HG02588 (cell line): ENCODE results near the gene B4GALT5.
"Not testable (repeated sequence)": the region's sequence is repeated elsewhere in the genome, so short reads cannot be mapped to it uniquely, and the experiment has no call there.

Experiments used
- ATAC-seq: cut with Tn5 transposase; IDR thresholded peaks from one replicate; pipeline ENCODE4 v1.9.1; 2021; ENCODE audit warnings: mild to moderate bottlenecking, moderate library complexity; ENCODE audit not compliant: unreplicated experiment

B4GALT5 gene, protein sequence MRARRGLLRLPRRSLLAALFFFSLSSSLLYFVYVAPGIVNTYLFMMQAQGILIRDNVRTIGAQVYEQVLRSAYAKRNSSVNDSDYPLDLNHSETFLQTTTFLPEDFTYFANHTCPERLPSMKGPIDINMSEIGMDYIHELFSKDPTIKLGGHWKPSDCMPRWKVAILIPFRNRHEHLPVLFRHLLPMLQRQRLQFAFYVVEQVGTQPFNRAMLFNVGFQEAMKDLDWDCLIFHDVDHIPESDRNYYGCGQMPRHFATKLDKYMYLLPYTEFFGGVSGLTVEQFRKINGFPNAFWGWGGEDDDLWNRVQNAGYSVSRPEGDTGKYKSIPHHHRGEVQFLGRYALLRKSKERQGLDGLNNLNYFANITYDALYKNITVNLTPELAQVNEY

DNA sequence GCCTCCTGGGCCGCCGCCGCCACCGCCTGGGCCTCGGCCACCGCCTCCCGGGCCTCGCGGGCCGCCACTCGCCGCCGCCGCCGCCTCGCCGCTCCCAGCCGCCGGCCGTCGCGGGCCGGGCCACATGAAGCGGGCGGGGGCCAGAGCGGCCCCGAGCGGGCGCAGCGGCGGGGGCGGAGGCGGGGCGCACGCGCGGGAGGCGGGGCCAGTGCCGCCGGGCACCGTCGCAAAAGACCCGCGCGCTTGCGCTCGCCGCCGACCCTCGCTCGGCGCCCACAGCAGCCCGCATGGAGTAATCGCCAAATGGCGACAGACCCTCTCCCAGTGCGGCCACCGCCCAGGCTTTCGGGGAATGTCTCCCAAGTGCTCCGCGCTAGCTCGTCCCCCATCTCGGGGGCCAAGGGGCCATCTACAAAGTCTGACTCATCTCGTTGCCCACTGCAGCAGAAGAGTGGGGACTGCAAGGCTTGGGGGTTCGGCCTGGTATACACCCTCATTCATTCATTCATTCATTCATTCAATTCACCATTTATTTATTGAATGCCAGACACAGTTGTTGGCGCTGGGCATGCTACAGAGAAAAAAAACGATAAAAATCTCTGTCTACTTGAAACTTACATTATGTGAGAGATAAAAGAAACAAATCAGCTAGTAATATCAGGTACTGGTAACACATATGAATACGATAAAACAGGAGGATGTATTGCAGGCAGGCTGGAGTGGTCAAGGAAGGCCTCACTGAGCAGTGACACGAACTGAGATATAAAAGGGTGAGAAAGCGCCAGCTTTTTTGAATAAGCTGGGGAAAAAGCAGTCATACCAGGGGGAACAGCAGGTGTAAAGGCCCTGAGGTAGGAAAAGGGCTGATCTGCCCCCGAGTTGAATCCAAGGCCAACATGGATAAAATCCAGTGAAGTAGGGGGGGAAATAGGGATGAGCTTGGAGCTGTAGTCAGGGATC lies at the start of gene B4GALT5:
Gene B4GALT5 (minus strand): TSS at position 126 of the 960 bp plus-strand sequence. CDS start 188 bp downstream, outside the sequence.
- peak; percentile 82 for ATAC-seq

DNA sequence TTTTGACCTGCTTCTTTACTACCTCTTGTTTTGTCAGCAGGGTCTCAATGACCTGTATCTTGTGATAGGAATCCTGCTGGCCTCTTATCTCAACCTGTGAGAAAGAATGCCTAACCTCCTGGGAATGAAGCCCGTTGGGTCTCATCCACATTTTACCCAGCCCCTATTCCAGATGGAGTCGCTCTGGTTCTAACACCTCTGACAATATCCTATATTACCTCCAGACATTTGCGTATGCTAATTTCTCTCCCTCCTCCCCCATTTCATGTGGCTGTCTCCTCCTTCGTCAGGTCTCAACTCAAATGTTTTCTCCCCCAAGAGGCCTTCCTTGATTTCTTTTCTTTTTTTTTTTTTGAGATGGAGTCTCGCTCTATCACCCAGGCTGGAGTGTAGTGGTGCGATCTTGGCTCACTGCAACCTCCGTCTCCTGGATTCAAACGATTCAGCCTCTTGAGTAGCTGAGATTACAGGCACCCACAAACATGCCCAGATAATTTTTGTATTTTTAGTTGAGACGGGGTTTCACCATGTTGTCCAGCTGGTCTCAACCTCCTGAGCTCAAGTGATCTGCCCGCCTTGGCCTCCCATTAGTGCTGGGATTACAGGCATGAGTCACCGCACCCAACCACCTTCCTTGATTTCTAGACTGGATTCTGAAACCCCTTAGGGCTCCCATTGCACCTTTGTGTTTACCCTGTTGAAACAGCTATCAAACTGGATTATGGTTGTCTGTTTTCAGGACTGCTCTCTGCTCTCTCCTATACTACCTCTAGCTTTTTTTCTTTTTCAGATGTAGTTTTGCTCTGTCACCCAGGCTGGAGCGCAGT lies 49.5 kb upstream of the B4GALT5 start:
- ATAC-seq, result no peak

DNA sequence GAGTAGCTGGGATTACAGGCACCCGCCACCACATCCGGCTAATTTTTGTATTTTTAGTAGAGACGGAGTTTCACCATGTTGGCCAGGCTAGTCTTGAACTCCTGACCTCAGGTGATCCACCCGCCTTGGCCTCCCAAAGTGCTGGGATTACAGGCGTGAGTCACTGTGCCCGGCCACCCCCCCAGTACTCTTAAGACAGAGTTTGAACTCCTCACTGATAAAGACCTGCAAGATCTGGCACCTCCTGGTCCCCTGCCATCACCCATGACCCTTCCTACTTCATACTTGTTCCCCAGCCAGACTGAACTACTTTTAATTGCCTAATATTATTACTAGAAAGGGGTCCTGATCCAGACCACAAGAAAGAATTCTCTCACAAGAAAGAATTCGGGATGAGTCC lies 48.2 kb upstream of the B4GALT5 start:
- not testable (repeated sequence) for ATAC-seq

- no peak for ATAC-seq
These were observed 45.7 kb upstream of the B4GALT5 start for GRCh38 chr20:49759266-49759950.

DNA sequence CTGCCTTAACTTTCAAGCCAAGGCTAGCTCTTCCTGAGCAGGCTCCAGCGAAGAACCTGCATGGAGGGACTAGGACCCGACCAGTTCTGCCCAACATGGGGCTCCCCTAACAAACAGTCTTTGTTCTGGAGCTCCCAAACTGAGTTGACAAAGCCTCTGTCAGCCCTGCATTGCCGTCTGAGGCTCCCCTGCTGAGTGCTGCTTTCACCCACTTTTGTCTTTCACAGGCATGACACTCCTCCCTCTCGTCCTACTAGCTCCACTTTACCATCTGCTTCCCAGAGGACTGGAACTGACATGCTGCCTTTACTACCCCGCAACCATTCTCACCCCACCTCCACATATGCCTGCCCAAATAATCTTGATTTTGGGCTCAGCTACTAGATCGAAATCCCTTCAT lies 45.1 kb upstream of the B4GALT5 start:
- no peak for ATAC-seq

GRCh38 chr20:49757597-49757996 lies 43.9 kb upstream of the B4GALT5 start:
- no peak for ATAC-seq

DNA sequence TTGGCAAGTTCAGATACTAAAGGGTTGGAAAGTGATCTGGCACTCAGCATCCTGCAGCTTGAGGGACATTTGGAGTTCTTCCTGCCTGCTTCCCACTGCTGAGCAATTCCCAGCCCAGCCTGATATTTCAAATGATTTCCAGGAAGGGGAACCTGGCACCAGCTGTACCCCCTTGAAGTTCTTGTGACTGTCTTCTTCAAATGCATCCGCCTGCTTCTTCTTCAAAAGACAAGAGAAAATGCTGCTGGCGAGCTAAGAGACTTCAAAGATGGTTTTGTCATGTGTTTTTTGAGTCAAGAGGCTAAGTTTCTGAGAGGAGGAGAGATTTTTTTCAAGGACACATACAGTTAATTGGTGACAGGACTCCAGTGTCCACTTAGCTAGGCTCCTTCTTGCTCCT lies 42.6 kb upstream of the B4GALT5 start:
- no peak for ATAC-seq

DNA sequence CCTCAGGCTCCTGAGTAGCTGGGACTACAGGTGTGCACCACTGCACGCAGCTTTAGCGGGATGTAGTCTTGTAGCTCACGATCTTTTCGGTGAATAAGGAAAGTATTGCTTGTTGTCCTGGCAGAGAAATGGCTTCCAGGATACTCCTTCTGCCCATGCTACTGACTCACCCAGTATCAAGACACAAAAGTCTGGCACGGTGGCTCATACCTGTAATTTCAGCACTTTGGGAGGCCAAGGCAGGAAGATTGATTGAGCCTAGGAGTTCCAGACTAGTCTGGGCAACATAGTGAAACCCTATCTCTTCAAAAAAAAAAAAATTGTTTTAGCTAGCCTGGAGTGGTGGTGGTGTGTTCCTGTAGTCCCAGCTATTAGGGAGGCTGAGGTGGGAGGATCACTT lies 40.9 kb upstream of the B4GALT5 start:
- no peak for ATAC-seq

GRCh38 chr20:49753133-49753532 lies 39.5 kb upstream of the B4GALT5 start:
- ATAC-seq, result no peak

GRCh38 chr20:49752201-49752903 lies 38.7 kb upstream of the B4GALT5 start:
- ATAC-seq, result no peak

DNA sequence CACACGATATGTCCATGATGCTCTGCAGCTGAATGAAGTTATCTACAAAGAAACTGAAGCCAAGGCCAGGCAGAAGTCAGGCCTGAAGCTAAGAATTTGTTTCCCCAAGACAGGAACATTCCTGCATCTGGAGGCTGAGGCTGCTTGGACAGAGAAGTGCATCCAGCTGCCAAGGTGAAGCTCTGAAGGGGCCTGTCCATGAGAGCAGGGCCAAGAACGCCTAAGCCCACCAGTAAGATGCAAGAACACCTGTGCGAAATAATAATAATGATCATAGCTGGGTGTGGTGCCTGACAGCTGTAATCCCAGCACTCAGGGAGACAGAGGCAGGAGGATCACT lies 37.7 kb upstream of the B4GALT5 start:
- no peak for ATAC-seq

DNA sequence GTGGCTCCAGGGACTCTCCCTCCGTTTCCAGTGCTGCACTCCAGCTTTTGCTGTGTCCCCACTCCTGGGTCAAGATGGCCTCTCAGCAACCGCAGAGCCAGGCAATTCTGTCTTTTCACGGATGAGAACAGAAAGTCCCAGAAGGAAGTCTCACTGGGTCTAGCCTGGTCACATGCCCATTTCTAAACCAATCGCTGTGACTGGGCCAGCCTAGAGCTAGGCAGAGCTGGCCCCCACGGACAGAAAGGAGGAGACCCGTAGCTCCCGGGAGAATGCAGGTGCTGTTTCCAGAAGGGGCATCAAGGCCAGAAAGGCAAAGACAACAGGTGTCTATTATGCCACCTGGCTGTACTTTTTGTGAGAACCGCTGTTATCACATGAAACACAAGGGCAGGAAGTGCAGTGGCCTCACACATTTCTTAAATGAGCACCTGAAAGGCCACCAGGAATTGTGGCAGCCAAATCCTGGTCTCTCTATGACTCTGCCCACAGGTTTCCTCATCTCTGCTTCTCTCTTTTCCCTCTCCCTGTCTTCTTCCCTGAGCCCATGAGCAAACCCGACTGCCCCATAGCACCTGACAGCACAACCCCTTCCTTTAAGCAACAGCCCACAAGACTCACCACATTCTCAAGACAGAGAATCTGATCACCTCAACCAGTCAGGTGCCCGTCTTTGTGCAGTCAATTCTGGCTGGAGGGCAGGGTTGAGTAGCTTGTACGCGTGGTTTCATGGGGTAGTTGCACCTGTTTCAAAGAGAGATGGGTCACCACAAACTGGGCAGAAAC lies 37.1 kb upstream of the B4GALT5 start:
- peak; percentile 66 for ATAC-seq

DNA sequence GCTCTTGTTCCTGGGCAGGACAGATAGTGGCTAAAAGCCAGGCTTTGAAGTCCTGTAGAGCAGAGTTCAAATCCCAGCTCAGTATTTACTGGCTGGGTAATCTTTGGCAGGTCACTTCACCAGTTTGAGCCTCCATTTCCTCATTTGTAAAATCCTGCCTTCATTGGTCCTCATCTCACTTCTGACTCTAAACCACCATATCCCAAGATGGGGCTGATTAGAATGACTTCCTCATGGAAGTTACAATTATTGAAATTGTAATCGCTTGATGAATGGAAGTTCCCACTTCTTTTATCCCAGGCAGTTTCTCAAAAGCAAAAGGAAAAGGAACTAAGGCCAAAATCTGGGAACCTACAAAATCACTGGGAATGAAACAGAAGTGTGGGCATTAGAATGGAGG lies 35.9 kb upstream of the B4GALT5 start:
- ATAC-seq, result no peak

DNA sequence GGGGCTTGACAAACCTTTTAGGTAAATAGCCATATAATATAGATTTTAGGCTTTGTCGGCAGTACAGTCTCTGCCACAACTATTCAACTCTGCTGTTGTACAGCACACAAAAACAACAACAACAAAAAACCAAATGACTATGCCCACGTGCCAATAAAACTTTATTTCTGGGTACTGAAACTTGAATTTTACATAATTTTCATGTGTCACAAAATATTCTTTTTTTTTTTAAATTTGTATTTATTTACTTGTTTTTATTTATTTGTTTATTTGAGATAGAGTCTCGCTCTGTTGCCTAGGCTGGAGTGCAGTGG lies 34.8 kb upstream of the B4GALT5 start:
- no peak for ATAC-seq

GRCh38 chr20:49747707-49748524 lies 34.2 kb upstream of the B4GALT5 start:
- no peak for ATAC-seq

DNA sequence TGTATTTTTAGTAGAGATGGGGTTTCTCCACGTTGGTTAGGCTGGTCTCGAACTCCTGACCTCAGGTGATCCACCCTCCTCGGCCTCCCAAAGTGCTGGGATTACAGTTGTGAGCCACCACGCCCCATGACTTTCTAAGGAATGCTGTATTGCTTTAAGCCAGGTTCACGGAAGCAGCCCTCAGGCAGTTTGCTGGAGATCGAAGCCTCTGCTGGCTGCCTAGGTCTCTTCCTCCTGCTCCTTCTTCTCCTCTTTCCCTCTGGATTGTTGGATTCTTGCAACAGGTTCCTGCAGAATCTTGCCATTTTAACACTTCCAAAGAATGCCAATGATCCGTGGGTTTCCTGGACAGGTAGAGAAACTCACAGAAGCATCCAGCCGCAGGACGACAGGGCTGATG lies 29.3 kb upstream of the B4GALT5 start:
- no peak for ATAC-seq

DNA sequence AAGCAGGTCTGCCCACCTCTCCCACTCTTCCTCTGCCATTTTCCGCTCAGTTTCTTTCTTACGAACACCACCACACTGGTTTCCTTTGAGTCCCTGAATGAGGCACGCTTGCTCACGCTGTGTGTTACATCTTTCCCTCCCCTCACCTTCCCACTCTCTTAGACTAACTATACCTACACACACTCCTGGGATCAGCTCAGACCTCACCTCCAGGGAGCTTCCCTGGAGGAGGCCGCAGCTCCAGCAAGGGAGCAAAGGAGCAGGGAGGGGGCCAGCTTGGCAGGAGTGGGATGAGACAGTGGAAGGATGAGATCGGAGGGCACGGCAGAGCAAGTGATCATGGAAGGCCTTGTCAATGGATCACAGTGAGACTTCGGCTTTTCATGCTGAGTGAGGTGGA lies 28.3 kb upstream of the B4GALT5 start:
- no peak for ATAC-seq

- ATAC-seq, result no peak
These were observed 27.1 kb upstream of the B4GALT5 start for GRCh38 chr20:49740807-49741206.
